HepG2 (cell line): Measurements from ENCODE around the gene ETFA. TPM values are rescaled to one million over a fixed set of nuclear protein-coding genes. Genes with fewer than 3 reads are reported as not detected.

Experiments used
- MNT ChIP-seq: fragments of 450-650 bp; IDR thresholded peaks from 2 replicates; pipeline ENCODE4 v1.6.1; 2016
- MYC ChIP-seq: sonication (generic); formaldehyde crosslinking; IDR thresholded peaks from 2 replicates; pipeline ENCODE4 v1.9.0; 2021; ENCODE audit warnings: missing genetic modification reagents, borderline replicate concordance
- RARA ChIP-seq: IDR thresholded peaks from 2 replicates; pipeline ENCODE4 v1.6.1; 2016; ENCODE audit warnings: missing genetic modification reagents, missing compliant biosample characterization
- THAP8 ChIP-seq: sonication (generic); formaldehyde crosslinking; IDR thresholded peaks from 2 replicates; pipeline ENCODE4 v1.5.1; 2020; ENCODE audit warnings: missing genetic modification reagents, mild to moderate bottlenecking, borderline replicate concordance
- TOPORS ChIP-seq: sonication (generic); formaldehyde crosslinking; IDR thresholded peaks from 2 replicates; pipeline ENCODE4 v1.8.0; 2023; ENCODE audit warnings: mild to moderate bottlenecking, missing genetic modification reagents
- ZFY ChIP-seq: sonication (generic); formaldehyde crosslinking; IDR thresholded peaks from 2 replicates; pipeline ENCODE4 v1.4.0; 2020; ENCODE audit warnings: missing genetic modification reagents
- ZKSCAN1 ChIP-seq: fragments of 150-350 bp; IDR thresholded peaks from 2 replicates; pipeline ENCODE4 v1.6.1; 2014; ENCODE audit warnings: low read length
- ZNF224 ChIP-seq: sonication (generic); formaldehyde crosslinking; IDR thresholded peaks from 2 replicates; pipeline ENCODE4 v1.5.0; 2020; ENCODE audit warnings: mild to moderate bottlenecking, missing genetic modification reagents
- ZNF253 ChIP-seq: sonication (generic); formaldehyde crosslinking; IDR thresholded peaks from 2 replicates; pipeline ENCODE4 v1.8.0; 2022; ENCODE audit warnings: mild to moderate bottlenecking, missing genetic modification reagents, borderline replicate concordance
- ZNF556 ChIP-seq: sonication (generic); formaldehyde crosslinking; IDR thresholded peaks from 2 replicates; pipeline ENCODE4 v1.4.0; 2020; ENCODE audit warnings: mild to moderate bottlenecking, missing genetic modification reagents, borderline replicate concordance
- ZNF616 ChIP-seq: sonication (generic); formaldehyde crosslinking; IDR thresholded peaks from 2 replicates; pipeline ENCODE4 v1.5.0; 2020; ENCODE audit warnings: low read depth, mild to moderate bottlenecking, missing genetic modification reagents
- ZNF691 ChIP-seq: sonication (generic); formaldehyde crosslinking; IDR thresholded peaks from 2 replicates; pipeline ENCODE4 v1.4.0; 2020; ENCODE audit warnings: missing genetic modification reagents, low read depth, mild to moderate bottlenecking, borderline replicate concordance
- ZSCAN20 ChIP-seq: sonication (generic); formaldehyde crosslinking; IDR thresholded peaks from 2 replicates; pipeline ENCODE4 v1.4.0; 2020; ENCODE audit warnings: missing genetic modification reagents, mild to moderate bottlenecking, borderline replicate concordance
- polyA plus RNA-seq, 8 experiments: library from polyadenylated mRNA; depleted of rRNA in 3 of 8; stranded (reverse) in 7 of 8; unstranded in 1 of 8; fragments of >200 nt; fragmentation: Illumina TruSeq in 4 of 8; extraction: Trizol in 4 of 8; gene quantifications; 2 replicates each; pipeline versions ENCODE4 v1.2.1 to v1.2.3, GENCODE V29; 2011 to 2016; ENCODE audit warnings: low read depth in 4 of 8, missing spikeins in 1 of 8, mixed read lengths in 1 of 8; ENCODE audit not compliant: insufficient read depth in 1 of 8
- total RNA-seq, 5 experiments: library from RNA; depleted of rRNA; stranded (reverse); fragments of >200 nt; fragmentation: Illumina TruSeq; extraction: Trizol; gene quantifications; 2 replicates each; pipeline ENCODE4 v1.2.3, GENCODE V29; 2016; ENCODE audit warnings: low read depth in 1 of 5
- TF ChIP-seq, protein P1 (sequence below): sonication (generic); formaldehyde crosslinking; conservative IDR thresholded peaks from 2 replicates; pipeline ENCODE4 v1.8.1; 2023; ENCODE audit warnings: missing genetic modification reagents
- TF ChIP-seq, protein P2 (sequence below): sonication (generic); formaldehyde crosslinking; conservative IDR thresholded peaks from 2 replicates; pipeline ENCODE4 v1.4.0; 2020; ENCODE audit warnings: missing genetic modification reagents
- TF ChIP-seq, protein P3 (sequence below): sonication (generic); formaldehyde crosslinking; IDR thresholded peaks from 2 replicates; pipeline ENCODE4 v1.5.1; 2020; ENCODE audit warnings: mild to moderate bottlenecking, missing genetic modification reagents, moderate library complexity

The ETFA gene
- total and polyA plus RNA-seq, 2 of the 13 experiments (the other 11 are each of a cell fraction or from before 2014, with no cell fraction given), result 291 to 396 TPM

DNA sequence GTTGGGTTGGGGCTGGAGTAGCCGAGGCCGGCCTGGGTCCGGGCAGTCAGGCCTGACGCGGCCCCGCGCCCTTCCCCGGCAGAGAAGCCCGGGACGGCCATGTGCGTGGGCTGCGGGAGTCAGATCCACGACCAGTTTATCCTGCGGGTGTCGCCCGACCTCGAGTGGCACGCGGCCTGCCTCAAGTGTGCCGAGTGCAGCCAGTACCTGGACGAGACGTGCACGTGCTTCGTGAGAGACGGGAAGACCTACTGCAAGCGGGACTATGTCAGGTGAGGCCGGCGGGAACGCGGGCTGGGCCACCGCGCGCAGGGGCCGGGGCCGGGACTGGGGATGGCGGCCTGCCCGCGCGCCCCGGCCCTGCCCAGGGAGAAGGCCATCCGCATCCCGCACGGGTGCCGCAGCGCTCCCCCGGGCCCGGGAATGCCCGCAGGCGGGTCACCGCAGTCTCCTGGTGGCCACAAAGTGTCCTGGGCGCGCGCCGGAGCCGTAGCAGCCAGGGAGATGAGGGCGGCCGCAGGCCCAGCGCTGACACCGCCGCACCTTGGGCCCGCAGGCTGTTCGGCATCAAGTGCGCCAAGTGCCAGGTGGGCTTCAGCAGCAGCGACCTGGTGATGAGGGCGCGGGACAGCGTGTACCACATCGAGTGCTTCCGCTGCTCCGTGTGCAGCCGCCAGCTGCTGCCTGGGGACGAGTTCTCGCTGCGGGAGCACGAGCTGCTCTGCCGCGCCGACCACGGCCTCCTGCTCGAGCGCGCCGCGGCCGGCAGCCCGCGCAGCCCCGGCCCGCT, 26.6 kb upstream of the ETFA start (continued):
- TF ChIP-seq, protein P1, sequence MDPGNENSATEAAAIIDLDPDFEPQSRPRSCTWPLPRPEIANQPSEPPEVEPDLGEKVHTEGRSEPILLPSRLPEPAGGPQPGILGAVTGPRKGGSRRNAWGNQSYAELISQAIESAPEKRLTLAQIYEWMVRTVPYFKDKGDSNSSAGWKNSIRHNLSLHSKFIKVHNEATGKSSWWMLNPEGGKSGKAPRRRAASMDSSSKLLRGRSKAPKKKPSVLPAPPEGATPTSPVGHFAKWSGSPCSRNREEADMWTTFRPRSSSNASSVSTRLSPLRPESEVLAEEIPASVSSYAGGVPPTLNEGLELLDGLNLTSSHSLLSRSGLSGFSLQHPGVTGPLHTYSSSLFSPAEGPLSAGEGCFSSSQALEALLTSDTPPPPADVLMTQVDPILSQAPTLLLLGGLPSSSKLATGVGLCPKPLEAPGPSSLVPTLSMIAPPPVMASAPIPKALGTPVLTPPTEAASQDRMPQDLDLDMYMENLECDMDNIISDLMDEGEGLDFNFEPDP (CRISPR knock-in tag), result no peak
- TF ChIP-seq ZNF556 (CRISPR knock-in tag) (peak; percentile 47; the same call in 1 of the 2 replicates), THAP8 (CRISPR knock-in tag) (peak; percentile 90; the same call in 1 of the 2 replicates), ZNF224 (CRISPR knock-in tag) (0 out of 2 replicates have a peak, but pooled peaks have one; percentile 44), TOPORS (CRISPR knock-in tag) (peak; percentile 88; the same call in 1 of the 2 replicates), ZSCAN20 (peak; percentile 83), MYC (peak; percentile 96), ZNF691 (CRISPR knock-in tag) (peak; percentile 66; the same call in 1 of the 2 replicates), ZKSCAN1 (no peak), RARA (CRISPR knock-in tag) (peak; percentile 29; the same call in 1 of the 2 replicates), ZFY (CRISPR knock-in tag) (peak; percentile 94), ZNF616 (CRISPR knock-in tag) (no peak), MNT (no peak), ZNF253 (0 out of 2 replicates have a peak, but pooled peaks have one; percentile 65)
- TF ChIP-seq, protein P2, sequence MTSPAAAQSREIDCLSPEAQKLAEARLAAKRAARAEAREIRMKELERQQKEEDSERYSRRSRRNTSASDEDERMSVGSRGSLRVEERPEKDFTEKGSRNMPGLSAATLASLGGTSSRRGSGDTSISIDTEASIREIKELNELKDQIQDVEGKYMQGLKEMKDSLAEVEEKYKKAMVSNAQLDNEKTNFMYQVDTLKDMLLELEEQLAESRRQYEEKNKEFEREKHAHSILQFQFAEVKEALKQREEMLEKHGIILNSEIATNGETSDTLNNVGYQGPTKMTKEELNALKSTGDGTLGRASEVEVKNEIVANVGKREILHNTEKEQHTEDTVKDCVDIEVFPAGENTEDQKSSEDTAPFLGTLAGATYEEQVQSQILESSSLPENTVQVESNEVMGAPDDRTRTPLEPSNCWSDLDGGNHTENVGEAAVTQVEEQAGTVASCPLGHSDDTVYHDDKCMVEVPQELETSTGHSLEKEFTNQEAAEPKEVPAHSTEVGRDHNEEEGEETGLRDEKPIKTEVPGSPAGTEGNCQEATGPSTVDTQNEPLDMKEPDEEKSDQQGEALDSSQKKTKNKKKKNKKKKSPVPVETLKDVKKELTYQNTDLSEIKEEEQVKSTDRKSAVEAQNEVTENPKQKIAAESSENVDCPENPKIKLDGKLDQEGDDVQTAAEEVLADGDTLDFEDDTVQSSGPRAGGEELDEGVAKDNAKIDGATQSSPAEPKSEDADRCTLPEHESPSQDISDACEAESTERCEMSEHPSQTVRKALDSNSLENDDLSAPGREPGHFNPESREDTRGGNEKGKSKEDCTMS (CRISPR knock-in tag), result no peak
- TF ChIP-seq, protein P3, sequence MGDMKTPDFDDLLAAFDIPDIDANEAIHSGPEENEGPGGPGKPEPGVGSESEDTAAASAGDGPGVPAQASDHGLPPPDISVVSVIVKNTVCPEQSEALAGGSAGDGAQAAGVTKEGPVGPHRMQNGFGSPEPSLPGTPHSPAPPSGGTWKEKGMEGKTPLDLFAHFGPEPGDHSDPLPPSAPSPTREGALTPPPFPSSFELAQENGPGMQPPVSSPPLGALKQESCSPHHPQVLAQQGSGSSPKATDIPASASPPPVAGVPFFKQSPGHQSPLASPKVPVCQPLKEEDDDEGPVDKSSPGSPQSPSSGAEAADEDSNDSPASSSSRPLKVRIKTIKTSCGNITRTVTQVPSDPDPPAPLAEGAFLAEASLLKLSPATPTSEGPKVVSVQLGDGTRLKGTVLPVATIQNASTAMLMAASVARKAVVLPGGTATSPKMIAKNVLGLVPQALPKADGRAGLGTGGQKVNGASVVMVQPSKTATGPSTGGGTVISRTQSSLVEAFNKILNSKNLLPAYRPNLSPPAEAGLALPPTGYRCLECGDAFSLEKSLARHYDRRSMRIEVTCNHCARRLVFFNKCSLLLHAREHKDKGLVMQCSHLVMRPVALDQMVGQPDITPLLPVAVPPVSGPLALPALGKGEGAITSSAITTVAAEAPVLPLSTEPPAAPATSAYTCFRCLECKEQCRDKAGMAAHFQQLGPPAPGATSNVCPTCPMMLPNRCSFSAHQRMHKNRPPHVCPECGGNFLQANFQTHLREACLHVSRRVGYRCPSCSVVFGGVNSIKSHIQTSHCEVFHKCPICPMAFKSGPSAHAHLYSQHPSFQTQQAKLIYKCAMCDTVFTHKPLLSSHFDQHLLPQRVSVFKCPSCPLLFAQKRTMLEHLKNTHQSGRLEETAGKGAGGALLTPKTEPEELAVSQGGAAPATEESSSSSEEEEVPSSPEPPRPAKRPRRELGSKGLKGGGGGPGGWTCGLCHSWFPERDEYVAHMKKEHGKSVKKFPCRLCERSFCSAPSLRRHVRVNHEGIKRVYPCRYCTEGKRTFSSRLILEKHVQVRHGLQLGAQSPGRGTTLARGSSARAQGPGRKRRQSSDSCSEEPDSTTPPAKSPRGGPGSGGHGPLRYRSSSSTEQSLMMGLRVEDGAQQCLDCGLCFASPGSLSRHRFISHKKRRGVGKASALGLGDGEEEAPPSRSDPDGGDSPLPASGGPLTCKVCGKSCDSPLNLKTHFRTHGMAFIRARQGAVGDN, result peak; percentile 97
